LoVo (cell line): ENCODE data around the gene METTL25.
"Not testable (repeated sequence)": the region's sequence is repeated elsewhere in the genome, so short reads cannot be mapped to it uniquely, and the experiment has no call there.

ENCODE experiments used
- DNase-seq: peaks from one replicate; pipeline ENCODE4 v3.0.0-alpha.2; 2016; ENCODE audit warnings: low spot score

Gene METTL25

GRCh38 chr12:82358200-82359114, at the start of gene METTL25, which contains the start of gene CCDC59:
METTL25 (plus strand) TSS chr12:82358529; CDS start chr12:82358566, 37 bp downstream.
CCDC59 (minus strand) TSS chr12:82358387; CDS start chr12:82358376, 11 bp downstream.
- peak; percentile 99 for DNase-seq

- no peak for DNase-seq
These were observed 43.9 kb upstream of the METTL25 start for GRCh38 chr12:82314406-82314892.

- no peak for DNase-seq
These were observed 39.1 kb upstream of the METTL25 start for GRCh38 chr12:82319276-82319675.

GRCh38 chr12:82325540-82326336, 32.6 kb upstream of the METTL25 start:
- no peak for DNase-seq

- peak; percentile 42 for DNase-seq
These were observed 31.3 kb upstream of the METTL25 start for GRCh38 chr12:82326905-82327503.

- DNase-seq = no peak
These were observed 30.5 kb upstream of the METTL25 start for GRCh38 chr12:82327861-82328260.

GRCh38 chr12:82329508-82329907, 28.8 kb upstream of the METTL25 start:
- DNase-seq = no peak

- DNase-seq = no peak
These were observed 8.2 kb upstream of the METTL25 start for GRCh38 chr12:82350161-82350560.

- no peak for DNase-seq
These were observed 6.9 kb upstream of the METTL25 start for GRCh38 chr12:82351390-82351789.

- no peak for DNase-seq
These were observed 989 bp upstream of the METTL25 start for GRCh38 chr12:82357340-82357739.

GRCh38 chr12:82357845-82358199, 507 bp upstream of the METTL25 start:
- DNase-seq = peak; percentile 5

- peak; percentile 24 for DNase-seq
These were observed 768 bp downstream of the METTL25 start for GRCh38 chr12:82359115-82359478.

GRCh38 chr12:82360834-82361233, 2.5 kb downstream of the METTL25 start:
- not testable (repeated sequence) for DNase-seq

- DNase-seq = no peak
These were observed 3.2 kb downstream of the METTL25 start for GRCh38 chr12:82361461-82361915.

GRCh38 chr12:82363990-82364389, 5.7 kb downstream of the METTL25 start:
- no peak for DNase-seq

GRCh38 chr12:82366197-82366596, 7.9 kb downstream of the METTL25 start:
- DNase-seq = no peak

GRCh38 chr12:82375201-82375600, 16.9 kb downstream of the METTL25 start:
- DNase-seq = no peak

- DNase-seq = no peak
These were observed 20.7 kb downstream of the METTL25 start for GRCh38 chr12:82378997-82379396.

GRCh38 chr12:82383930-82384552, 25.7 kb downstream of the METTL25 start:
- DNase-seq = peak; percentile 18

- no peak for DNase-seq
These were observed 40.5 kb downstream of the METTL25 start for GRCh38 chr12:82398879-82399278.

GRCh38 chr12:82400819-82401218, 42.5 kb downstream of the METTL25 start:
- DNase-seq = no peak

- DNase-seq = no peak
These were observed 48.3 kb downstream of the METTL25 start for GRCh38 chr12:82406651-82407050.
